Measurements from ENCODE around the gene AP1M2. TPM values are rescaled to one million over a fixed set of nuclear protein-coding genes. Genes with fewer than 3 reads are reported as not detected.

Gene AP1M2
- polyA plus RNA-seq, result 10 to 100 TPM in 1 of 3 donors, 1 to 10 TPM in 1, not detected in 1; 5.4 to 37.3 TPM

DNA sequence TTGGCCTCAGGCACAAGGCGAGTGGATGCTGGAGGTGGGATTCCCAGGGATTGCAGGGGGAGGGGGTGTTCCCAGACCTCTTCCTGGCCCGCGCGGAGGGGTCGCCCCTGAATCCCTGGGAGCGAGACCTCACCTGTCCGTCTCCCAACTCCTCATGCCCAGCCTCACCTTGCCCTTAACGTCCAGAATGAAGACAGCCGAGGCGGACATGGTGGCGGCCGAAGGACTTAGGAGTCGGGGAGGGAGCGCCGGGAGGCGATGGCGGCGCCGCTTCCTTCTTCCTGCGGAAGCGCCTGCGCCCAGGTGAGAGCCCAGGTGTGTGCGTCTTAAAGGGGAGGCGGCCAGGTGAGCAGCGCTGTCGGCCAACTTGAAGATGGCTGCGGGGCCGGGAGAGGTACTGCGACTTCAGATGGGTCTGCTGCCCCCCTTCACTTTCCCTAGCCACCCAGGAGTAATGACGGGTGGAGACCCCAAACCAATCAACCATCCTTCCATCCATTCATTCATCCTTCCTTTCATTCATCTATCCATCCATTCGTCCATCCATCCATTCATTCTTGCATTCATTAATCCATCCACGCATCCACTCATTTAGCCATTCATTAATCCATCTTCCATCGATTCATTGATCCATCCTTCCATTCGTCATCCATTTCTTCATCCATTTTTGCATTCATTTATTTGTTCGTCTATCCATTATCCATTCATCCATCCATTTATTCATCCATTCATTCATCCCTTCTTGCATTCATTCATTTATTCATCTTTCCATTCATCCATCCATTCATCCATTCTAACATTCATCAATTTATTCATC, at the start of gene AP1M2:
Gene AP1M2, minus strand, starts transcription at position 291 of the 817 bp plus-strand sequence. Its CDS starts 81 bp downstream, at position 210.
- H3K27ac ChIP-seq (ENCODE audit: low read depth, low read length), result no peak within 1 kb of the TSS
- WGBS, 3 donors, result 18 to 27% (median 22%) methylated on average over 29 to 35 of the region's 35 CpGs

DNA sequence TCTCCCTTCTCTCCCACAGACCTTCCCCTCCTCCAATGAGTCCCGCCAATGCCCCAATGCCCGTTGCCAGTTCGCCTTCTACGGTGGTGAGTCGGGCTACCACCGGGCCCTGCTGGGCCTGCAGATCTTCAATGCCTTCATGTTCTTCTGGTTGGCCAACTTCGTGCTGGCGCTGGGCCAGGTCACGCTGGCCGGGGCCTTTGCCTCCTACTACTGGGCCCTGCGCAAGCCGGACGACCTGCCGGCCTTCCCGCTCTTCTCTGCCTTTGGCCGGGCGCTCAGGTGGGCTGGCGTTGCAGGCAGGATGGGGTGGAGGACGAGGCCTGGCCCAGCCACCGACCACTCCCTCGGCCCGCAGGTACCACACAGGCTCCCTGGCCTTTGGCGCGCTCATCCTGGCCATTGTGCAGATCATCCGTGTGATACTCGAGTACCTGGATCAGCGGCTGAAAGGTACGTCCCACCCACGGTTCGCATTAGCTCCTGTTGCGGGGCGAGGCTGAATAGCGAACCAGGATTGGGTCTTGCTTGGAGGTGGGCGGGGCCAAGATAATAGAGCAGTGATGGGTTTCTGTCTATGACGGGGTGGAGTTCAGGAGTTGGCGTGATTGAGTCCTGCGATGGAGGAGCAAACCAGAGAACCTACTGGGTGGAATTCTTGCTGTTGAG, 49.3 kb upstream of the AP1M2 start:
- H3K27ac ChIP-seq (ENCODE audit: low read depth, low read length), result no peak overlapping the region
- 89 to 93% (median 89%) methylated on average over 37 of the region's 37 CpGs for WGBS, 3 donors

DNA sequence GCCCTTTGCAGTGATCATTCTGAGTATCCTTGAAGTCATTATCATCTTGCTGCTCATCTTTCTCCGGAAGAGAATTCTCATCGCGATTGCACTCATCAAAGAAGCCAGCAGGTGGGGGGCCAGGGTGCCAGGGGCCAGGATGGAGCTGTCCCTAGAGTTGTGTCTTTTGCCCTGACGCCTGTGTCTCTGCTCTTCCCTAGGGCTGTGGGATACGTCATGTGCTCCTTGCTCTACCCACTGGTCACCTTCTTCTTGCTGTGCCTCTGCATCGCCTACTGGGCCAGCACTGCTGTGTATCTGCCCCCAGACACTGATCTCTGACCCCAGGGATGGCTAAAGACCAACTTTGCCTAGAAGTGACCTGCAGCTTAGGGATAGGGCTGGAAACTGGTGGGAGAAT, 47.9 kb upstream of the AP1M2 start:
- H3K27ac ChIP-seq (ENCODE audit: low read depth, low read length), result no peak overlapping the region
- 83 to 87% (median 86%) methylated on average over 6 of the region's 6 CpGs for WGBS, 3 donors

DNA sequence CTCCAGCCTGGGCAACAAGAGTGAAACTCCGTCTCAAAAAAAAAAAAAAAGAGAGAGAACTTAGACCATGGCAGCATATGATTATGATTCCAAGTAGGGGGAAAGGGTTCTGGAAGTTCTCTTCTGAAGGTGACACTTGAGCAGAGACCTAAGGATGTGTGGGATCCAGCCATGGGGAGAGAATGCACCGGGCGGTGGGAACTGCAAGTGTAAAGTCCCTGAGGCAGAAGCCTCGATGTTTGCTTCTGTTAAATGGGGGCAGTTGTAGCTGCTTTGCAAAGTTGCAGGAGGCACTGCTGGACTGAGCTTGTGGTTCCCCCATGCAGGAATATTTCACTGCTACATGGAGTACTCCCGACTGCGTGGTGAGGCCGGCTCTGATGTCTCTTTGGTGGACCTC, 47.3 kb upstream of the AP1M2 start:
- 94 to 98% (median 96%) methylated on average over 7 of the region's 7 CpGs for WGBS, 3 donors
- no peak overlapping the region for H3K27ac ChIP-seq (ENCODE audit: low read depth, low read length)

DNA sequence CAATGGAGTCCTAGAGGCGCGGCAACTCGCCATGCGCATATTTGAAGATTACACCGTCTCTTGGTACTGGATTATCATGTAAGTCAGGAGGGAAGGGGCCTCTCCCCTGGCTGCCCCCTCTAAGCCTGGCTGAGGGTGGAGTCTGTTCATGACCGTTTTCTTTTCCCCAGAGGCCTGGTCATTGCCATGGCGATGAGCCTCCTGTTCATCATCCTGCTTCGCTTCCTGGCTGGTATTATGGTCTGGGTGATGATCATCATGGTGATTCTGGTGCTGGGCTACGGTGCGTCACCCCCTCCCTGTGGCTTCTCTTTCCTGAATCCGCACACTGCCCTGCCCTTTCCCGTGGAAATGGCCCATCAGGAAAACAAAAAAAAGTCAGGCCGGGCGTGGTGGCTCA, 44.8 kb upstream of the AP1M2 start:
- no peak overlapping the region for H3K27ac ChIP-seq (ENCODE audit: low read depth, low read length)
- WGBS, 3 donors, result 77 to 88% (median 78%) methylated on average over 14 of the region's 14 CpGs

DNA sequence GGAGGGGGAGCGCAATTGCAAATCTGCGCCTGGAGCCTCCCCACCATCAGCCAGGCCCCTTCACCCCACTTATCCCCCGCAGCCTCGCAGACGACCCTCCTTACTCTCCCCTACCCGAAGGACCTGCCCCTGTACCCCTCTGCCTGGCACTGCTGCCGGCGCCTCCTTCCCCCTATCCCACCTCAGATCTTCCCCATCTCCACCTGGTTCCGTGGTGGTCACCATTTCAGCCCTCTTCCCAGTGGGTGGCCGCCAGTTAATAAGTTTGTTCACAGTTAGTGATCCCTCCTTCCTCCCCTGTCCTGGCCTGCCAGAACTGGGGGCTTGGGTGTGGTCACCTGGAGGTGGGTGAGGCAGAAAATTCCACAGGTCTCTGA, 38.6 kb upstream of the AP1M2 start:
- WGBS, 3 donors, result 28 to 72% (median 40%) methylated on average over 7 to 10 of the region's 10 CpGs
- H3K27ac ChIP-seq (ENCODE audit: low read depth, low read length), result no peak overlapping the region

DNA sequence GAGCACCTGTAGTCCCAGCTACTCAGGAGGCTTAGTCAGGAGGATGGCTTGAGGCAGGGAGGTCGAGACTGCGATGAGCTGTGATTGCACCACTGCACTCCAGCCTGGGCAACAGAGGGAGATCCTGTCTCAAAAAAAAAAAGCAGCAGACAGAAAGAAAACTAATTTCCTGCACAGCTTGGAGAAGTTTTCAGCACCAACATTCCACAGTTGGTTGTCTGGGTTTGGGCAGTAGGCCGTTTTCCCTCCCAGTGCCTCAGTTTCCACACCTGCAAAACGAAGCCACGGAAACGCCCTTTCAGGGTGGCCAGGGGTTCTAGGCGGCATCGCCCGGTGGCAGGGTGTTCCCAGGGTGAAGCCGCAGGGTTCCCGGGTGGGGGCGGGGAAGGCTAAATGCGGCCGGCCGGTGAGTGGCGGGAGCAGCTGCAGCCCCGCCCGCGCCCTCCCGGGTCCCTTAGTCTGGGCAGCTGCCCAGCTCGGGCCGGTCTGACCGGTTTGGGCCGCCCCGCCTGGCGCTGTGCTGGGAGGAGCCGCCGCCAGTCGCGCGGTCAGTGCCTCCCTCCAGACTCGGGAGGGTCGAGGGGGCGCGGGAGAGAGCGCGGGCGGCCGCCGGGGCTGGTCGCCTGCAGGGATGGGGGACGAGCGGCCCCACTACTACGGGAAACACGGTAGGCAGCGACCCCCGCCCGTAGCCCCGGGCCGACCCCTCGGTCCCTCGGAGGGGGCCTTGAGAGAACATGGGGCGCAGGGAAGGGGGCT, 38.1 kb upstream of the AP1M2 start, which contains the start of gene SLC44A2:
Gene SLC44A2, plus strand, starts transcription at position 551 of the 759 bp plus-strand sequence. Its CDS starts 81 bp downstream, at position 632.
- 9 to 47% (median 15%) methylated on average over 42 to 53 of the region's 53 CpGs for WGBS, 3 donors
- no peak within 1 kb of the TSS for H3K27ac ChIP-seq (ENCODE audit: low read depth, low read length)

DNA sequence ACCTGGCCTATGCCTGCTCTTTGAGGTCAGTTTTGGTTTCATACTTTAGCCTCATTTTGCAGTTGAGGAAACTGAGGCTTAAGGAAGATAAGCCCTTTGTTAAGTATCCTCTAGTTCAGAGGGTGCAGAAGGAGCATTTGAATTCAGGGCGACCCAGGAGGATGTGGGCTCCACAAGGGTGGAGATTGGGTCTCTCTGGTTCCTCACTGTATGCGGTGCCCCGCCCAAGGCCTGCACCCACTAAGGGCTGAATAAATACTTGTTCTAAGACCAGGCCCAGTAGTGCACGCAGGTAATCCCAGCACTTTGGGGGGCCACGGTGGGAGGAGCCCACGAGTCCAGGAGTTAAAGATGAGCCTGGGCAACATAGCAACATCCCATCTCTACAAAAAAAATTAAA, 37.5 kb upstream of the AP1M2 start:
- WGBS, 3 donors, result 46 to 81% (median 72%) methylated on average over 6 of the region's 6 CpGs
- no peak overlapping the region for H3K27ac ChIP-seq (ENCODE audit: low read depth, low read length)

DNA sequence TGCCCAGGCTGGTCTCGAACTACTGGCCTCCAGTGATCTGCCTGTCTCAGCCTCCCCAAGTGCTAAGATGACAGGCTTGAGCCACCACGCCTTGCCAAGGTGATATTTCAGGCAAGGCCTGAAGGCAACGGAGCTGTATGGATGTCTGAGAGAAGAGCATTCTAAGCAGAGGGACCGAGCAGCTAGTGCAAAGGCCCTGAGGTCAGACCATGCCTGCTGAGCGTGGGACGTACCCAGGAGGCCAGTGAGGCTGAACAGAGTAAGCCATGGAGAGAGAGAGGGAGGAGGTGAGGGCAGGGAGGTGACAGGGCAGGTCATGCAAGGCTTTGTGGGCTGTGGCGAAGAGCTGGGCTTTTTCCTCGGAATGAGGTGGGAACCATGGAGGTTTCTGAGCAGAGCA, 34.9 kb upstream of the AP1M2 start:
- no peak overlapping the region for H3K27ac ChIP-seq (ENCODE audit: low read depth, low read length)
- 95 to 99% (median 98%) methylated on average over 8 of the region's 8 CpGs for WGBS, 3 donors

DNA sequence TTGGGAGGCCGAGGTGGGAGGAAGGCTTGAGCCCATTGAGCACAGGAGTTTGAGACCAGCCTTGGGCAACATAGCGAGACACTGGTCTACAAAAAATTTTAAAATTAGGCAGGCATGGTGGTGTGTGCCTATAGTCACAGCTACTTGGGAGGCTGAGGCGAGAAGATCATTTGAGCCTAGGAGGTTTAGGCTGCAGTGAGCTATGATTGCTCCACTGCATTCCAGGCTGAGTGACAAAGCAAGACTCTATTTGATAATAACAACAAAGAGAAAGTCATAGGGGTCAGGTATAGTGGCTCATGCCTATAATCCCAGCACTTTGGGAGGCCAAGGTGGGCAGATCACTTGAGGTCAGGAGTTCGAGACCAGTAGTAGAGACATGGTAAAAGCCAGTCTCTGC, 33.7 kb upstream of the AP1M2 start:
- no peak overlapping the region for H3K27ac ChIP-seq (ENCODE audit: low read depth, low read length)
- WGBS, 3 donors, result 94 to 98% (median 97%) methylated on average over 4 of the region's 4 CpGs

DNA sequence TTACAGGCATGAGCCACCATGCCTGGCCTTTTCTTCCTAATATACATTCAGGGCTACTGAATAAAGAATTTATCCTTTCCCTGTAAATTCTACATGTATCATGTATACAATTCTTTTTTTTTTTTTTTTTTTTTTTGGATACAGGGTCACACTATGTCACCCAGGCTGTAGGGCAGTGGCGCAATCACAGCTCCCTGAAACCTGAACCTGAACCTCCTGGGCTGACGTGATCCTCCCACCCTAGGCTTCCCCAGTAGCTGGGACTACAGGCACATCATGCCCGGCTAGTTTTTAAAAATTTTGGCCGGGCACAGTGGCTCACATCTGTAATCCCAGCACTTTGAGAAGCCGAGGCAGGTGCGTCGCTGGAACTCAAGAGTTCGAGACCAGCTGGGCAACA, 31.7 kb upstream of the AP1M2 start:
- no peak overlapping the region for H3K27ac ChIP-seq (ENCODE audit: low read depth, low read length)
- 93 to 97% (median 96%) methylated on average over 8 of the region's 8 CpGs for WGBS, 3 donors

DNA sequence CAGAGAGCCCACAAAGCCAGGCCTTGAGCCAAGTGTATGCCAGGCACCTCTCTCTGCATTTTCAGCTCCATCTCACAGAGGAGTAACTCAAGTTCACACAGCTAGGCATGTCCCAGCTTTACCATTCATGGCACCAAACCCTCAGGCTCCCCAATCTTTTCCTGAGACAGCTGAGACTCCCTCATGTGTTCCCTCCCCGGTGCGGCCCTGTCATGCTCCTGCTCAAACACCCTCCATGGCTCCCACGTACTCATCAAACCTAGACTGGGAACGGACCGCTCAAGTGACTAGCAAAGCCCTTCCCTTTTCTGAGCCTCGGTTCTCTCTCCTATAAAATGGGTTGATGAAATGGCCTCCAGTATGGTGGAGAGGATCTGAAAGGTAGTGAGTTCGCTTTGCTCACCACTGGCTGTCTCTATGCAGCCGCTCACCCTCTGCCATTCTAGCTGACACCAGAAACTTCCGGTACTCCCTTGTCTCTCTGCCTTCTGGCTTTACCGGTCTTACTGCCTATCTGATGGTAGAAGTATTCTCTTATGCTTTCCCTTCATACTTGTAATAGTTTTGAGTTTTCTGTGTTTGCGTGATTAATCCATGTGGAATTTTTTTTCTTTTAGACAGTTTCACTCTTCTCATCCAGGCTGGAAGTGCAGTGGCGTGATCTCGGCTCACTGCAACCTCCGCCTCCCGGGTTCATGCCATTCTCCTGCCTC, 30.5 kb upstream of the AP1M2 start:
- 85 to 86% (median 86%) methylated on average over 15 of the region's 15 CpGs for WGBS, 3 donors
- no peak overlapping the region for H3K27ac ChIP-seq (ENCODE audit: low read depth, low read length)

DNA sequence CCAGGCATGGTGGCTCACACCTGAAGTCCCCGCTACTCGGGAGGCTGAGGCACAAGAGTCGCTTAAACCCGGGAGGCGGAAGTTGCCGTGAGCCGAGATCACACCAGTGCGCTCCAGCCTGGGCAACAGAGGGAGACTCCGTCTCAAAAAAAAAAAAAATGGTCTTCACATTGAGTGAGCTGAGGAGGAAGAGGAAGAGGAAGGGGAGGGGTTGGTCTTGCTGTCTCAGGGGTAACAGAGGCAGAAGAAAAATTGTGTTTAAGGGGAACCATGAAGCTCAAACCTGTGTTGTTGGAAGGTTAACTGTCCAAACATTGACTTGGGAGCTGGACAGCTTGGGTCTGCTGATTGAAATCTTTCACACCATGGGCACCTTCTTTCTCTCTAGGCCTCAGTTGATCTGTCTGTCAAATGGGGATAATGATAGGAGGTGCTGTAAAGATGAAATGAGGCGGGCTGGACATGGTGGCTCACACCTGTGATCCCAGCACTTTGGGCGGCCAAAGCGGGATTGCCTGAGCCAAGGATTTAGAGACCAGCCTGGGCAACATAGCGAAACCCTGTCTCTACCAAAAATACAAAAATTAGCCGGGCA, 28.4 kb upstream of the AP1M2 start:
- H3K27ac ChIP-seq (ENCODE audit: low read depth, low read length), result no peak overlapping the region
- 81 to 96% (median 90%) methylated on average over 14 of the region's 14 CpGs for WGBS, 3 donors

DNA sequence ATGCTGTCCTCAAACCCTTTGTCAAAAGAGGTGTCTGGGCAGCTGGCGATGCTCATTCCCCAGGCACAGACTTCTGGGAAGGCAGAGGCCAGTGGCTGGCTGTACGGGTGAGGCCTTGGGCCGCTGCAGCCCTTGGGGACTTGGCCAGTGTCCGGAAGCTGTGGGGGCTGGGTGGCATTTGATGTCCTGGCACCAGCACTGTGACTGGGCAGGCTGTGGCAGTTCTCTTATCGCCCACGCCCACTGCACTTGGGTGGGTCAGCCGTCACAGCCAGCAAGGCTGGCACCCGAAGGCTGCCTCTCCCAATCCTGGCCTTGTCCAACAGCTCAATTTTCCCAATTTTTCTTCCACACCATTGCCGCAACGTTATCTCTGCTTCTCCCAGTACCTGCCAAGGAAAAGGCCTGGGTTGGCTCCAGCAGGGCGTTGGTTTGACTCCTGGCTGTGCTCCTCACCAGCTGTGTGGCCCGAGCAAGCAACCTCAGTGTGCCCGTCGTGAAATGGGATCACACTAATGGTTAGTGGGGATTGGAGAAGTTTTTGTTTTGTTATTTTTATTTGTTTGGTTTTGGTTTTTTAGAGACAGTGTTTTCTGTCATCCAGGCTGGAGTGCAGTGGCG, 25.5 kb upstream of the AP1M2 start:
- 24 to 60% (median 43%) methylated on average over 15 of the region's 15 CpGs for WGBS, 3 donors
- H3K27ac ChIP-seq (ENCODE audit: low read depth, low read length), result no peak overlapping the region

DNA sequence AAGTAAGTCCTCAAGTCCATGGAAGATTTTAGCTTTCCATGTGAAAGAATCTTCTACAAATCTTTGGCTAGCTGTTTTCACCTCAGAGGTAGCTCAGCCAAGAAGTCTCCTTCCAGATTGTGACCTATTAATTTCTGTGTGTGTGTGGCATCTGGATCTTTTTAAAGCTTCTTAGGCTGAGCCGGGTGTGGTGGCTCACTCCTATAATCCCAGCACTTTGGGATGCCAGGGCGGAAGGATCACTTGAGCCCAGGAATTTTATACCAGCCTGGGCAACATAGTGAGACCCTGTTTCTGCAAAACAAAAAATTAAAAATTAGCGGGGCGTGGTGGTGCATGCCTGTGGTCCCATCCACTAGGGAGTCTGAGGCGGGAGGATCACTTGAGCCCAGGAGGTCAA, 24.8 kb upstream of the AP1M2 start:
- 81 to 87% (median 86%) methylated on average over 5 of the region's 5 CpGs for WGBS, 3 donors
- no peak overlapping the region for H3K27ac ChIP-seq (ENCODE audit: low read depth, low read length)

DNA sequence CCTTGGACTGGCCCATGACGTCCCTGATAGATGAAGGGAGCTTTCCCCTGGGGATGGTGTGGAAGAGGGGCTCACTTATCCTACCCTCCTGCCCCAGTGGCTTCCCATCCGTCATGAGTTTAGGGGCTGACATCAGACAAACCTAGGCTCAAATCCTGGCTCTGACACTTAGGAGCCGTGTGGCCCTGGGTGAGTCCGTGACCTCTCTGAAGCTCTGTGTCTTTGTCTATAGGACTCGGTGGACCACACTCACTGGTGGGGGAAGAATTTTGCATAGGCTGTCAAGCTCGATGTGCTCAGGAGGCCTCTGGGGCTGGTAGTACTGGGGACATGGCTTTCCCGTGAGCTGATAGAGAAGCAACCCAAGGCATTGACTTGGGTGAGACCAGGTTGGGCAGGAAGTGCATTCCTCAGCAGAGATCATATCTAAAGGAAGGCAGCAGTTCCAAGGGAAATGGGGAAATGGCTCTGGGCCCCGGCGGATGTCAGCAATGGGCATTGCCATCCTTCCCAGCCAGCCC, 17.4 kb upstream of the AP1M2 start:
- H3K27ac ChIP-seq (ENCODE audit: low read depth, low read length), result no peak overlapping the region
- WGBS, 3 donors, result 45 to 79% (median 51%) methylated on average over 9 of the region's 9 CpGs

DNA sequence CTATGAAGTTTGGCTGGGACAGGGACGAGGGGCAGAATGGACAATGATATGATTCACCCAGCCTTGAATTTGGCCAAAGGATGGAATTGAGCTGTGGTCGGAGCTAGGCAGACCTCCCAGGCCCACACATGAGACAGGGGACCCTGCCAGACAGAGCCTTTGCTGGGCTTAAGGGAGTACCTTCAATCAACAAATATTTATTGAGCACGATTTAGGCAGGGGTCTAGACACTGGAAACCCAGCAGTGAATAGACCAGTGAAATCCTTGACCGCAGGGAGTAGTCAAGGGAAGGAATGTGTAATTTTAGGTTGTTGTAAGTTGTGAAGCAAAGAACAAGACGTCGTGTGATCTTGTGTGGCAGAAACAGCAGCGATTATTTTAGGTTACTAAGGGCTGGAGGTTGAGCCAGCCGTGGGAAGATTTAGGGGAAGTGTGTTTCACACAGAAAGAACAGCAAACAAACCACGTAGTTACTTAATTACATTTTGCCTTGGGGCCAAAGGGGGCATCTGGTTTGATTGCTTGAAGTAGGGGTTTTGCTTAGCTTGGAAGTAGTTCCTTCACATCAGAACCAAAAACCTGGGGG, 16.9 kb upstream of the AP1M2 start:
- peak overlapping the region; percentile 92 for H3K27ac ChIP-seq (ENCODE audit: low read depth, low read length)
- WGBS, 3 donors, result 15 to 32% (median 24%) methylated on average over 9 of the region's 9 CpGs
